IMR-90 (cell line): ENCODE data around the gene P2RX5. TPM values are rescaled to one million over a fixed set of nuclear protein-coding genes. Genes with fewer than 3 reads are reported as not detected.
A peak's percentile ranks its signal among the peaks of the same experiment; 100 is the strongest.

Source experiments
- ATAC-seq: fragments of 200-7000 bp; cut with Tn5 transposase; 2 replicates; pipeline ENCODE4 v1.9.1; 2020; ENCODE audit warnings: low read depth, mild to moderate bottlenecking, moderate library complexity
- BruUV-seq: library from RNA; stranded (reverse); fragments of 400-500 nt; replicated peaks from 2 replicates; lab custom pipeline; 2021; lab: Mats Ljungman, UMichigan
- CTCF ChIA-PET: fragments of 300-600 bp; formaldehyde crosslinking; extraction: SDS; loops from one replicate; lab custom pipeline; 2021; ENCODE audit warnings: antibody characterized with exemption; lab: Yijun Ruan, JAX
- POLR2A ChIA-PET: fragments of 300-600 bp; sonication (Branson Sonifier 250); formaldehyde crosslinking; loops from one replicate; lab custom pipeline; 2022; ENCODE audit warnings: antibody characterized with exemption; ENCODE audit not compliant: unreplicated experiment; lab: Charles Lee
- DNase-seq: peaks from one replicate; pipeline ENCODE4 v3.0.0; 2013
- H2AFZ ChIP-seq: replicated peaks from 2 replicates; pipeline ENCODE3; 2013; ENCODE audit warnings: low read length, mild to moderate bottlenecking; ENCODE audit not compliant: poor library complexity
- H2AK5ac ChIP-seq: 2 replicates; pipeline ENCODE4 v1.6.1; 2013; ENCODE audit warnings: low read depth, low read length, inconsistent platforms
- H2AK9ac ChIP-seq: replicated peaks from 2 replicates; pipeline ENCODE3; 2013; ENCODE audit warnings: mild to moderate bottlenecking, low read depth, low read length, moderate library complexity; ENCODE audit not compliant: poor library complexity
- H2BK120ac ChIP-seq: 2 replicates; pipeline ENCODE4 v1.6.1; 2013; ENCODE audit warnings: low read depth, low read length, inconsistent platforms
- H2BK15ac ChIP-seq: 3 replicates; pipeline ENCODE4 v1.6.1; 2013; ENCODE audit warnings: low read depth, low read length, inconsistent platforms
- H2BK20ac ChIP-seq: 2 replicates; pipeline ENCODE4 v1.6.1; 2013; ENCODE audit warnings: low read depth, mild to moderate bottlenecking, inconsistent platforms, low read length, moderate library complexity
- H2BK5ac ChIP-seq: 2 replicates; pipeline ENCODE4 v1.6.1; 2013; ENCODE audit warnings: mild to moderate bottlenecking, low read depth, low read length, inconsistent platforms; ENCODE audit not compliant: poor library complexity, severe bottlenecking
- H3K14ac ChIP-seq: replicated peaks from 2 replicates; pipeline ENCODE4 v1.6.1; 2013; ENCODE audit warnings: low read depth, low read length, inconsistent platforms
- H3K18ac ChIP-seq: 2 replicates; pipeline ENCODE4 v1.6.1; 2013; ENCODE audit warnings: low read depth, low read length, control low read depth
- H3K23ac ChIP-seq: 2 replicates; pipeline ENCODE4 v1.6.1; 2013; ENCODE audit warnings: low read depth, low read length, inconsistent platforms
- H3K27ac ChIP-seq: 2 replicates; pipeline ENCODE4 v1.5.1; 2013; ENCODE audit warnings: mild to moderate bottlenecking, control low read depth, low read length; ENCODE audit not compliant: insufficient read depth
- H3K27me3 ChIP-seq: 2 replicates; pipeline ENCODE4 v1.6.1; 2013; ENCODE audit warnings: low read length; ENCODE audit not compliant: control insufficient read depth, insufficient read depth
- H3K36me3 ChIP-seq: 2 replicates; pipeline ENCODE4 v1.6.1; 2013; ENCODE audit warnings: low read length, mixed read lengths; ENCODE audit not compliant: control insufficient read depth, insufficient read depth
- H3K4ac ChIP-seq: 2 replicates; pipeline ENCODE4 v1.6.1; 2013; ENCODE audit warnings: low read depth, low read length, inconsistent platforms
- H3K4me1 ChIP-seq: 2 replicates; pipeline ENCODE4 v1.6.1; 2013; ENCODE audit warnings: low read length, mixed read lengths; ENCODE audit not compliant: control insufficient read depth, insufficient read depth
- H3K4me2 ChIP-seq: 2 replicates; pipeline ENCODE4 v1.6.1; 2013; ENCODE audit warnings: low read depth, mild to moderate bottlenecking, control low read depth, low read length, moderate library complexity
- H3K4me3 ChIP-seq: 2 replicates; pipeline ENCODE4 v1.5.1; 2013; ENCODE audit warnings: low read depth, mild to moderate bottlenecking, control low read depth, low read length, moderate library complexity; ENCODE audit not compliant: insufficient read depth
- H3K56ac ChIP-seq: 2 replicates; pipeline ENCODE4 v1.6.1; 2013; ENCODE audit warnings: low read length, inconsistent platforms; ENCODE audit not compliant: insufficient read depth; ENCODE audit errors: extremely low read depth
- H3K79me1 ChIP-seq, 2 experiments: 2 replicates each; pipeline ENCODE4 v1.6.1; 2013; ENCODE audit warnings: low read length in 2 of 2, inconsistent platforms in 1 of 2, low read depth in 1 of 2
- H3K9ac ChIP-seq: 2 replicates; pipeline ENCODE4 v1.6.1; 2013; ENCODE audit warnings: low read depth, low read length, control low read depth
- H3K9me1 ChIP-seq: 2 replicates; pipeline ENCODE4 v1.6.1; 2013; ENCODE audit warnings: low read length, inconsistent platforms; ENCODE audit not compliant: insufficient read depth
- H3K9me3 ChIP-seq: 2 replicates; pipeline ENCODE4 v1.6.1; 2013; ENCODE audit warnings: low read length; ENCODE audit not compliant: control insufficient read depth, insufficient read depth
- H4K20me1 ChIP-seq: 2 replicates; pipeline ENCODE4 v1.6.1; 2013; ENCODE audit warnings: low read length, inconsistent platforms; ENCODE audit not compliant: insufficient read depth
- H4K5ac ChIP-seq: 2 replicates; pipeline ENCODE4 v1.6.1; 2013; ENCODE audit warnings: mild to moderate bottlenecking, low read depth, low read length, control low read depth
- H4K8ac ChIP-seq, 2 experiments: 2 replicates each; pipeline ENCODE4 v1.6.1; 2013; ENCODE audit warnings: low read depth in 2 of 2, low read length in 2 of 2, control low read depth in 1 of 2, inconsistent platforms in 1 of 2
- H4K91ac ChIP-seq: 2 replicates; pipeline ENCODE4 v1.6.1; 2013; ENCODE audit warnings: low read depth, low read length, inconsistent platforms; ENCODE audit not compliant: insufficient read depth
- BHLHE40 ChIP-seq: fragments of 150-350 bp; IDR thresholded peaks from 2 replicates; pipeline ENCODE4 v1.6.1; 2016; ENCODE audit warnings: mild to moderate bottlenecking, low read depth, low read length
- CEBPB ChIP-seq: IDR thresholded peaks from 2 replicates; pipeline ENCODE4 v1.6.1; 2012; ENCODE audit warnings: low read depth, low read length, improper control_type of control experiment
- CHD1 ChIP-seq: IDR thresholded peaks from 2 replicates; pipeline ENCODE4 v1.6.1; 2012; ENCODE audit warnings: low read depth, low read length, improper control_type of control experiment
- CTCF ChIP-seq: conservative IDR thresholded peaks from 2 replicates; pipeline ENCODE4 v1.5.1; 2012; ENCODE audit warnings: mild to moderate bottlenecking, low read depth, low read length, improper control_type of control experiment
- ELK1 ChIP-seq: fragments of 150-350 bp; IDR thresholded peaks from 2 replicates; pipeline ENCODE4 v1.6.1; 2016; ENCODE audit warnings: low read depth, mild to moderate bottlenecking, low read length, moderate library complexity, borderline replicate concordance
- FOS ChIP-seq: fragments of 150-350 bp; IDR thresholded peaks from 2 replicates; pipeline ENCODE4 v1.6.1; 2016; ENCODE audit warnings: low read depth, low read length
- MAFK ChIP-seq: IDR thresholded peaks from 2 replicates; pipeline ENCODE4 v1.6.1; 2012; ENCODE audit warnings: low read depth, low read length, improper control_type of control experiment
- MAZ ChIP-seq: IDR thresholded peaks from 2 replicates; pipeline ENCODE4 v1.6.1; 2012; ENCODE audit warnings: low read depth, mild to moderate bottlenecking, low read length, improper control_type of control experiment, moderate library complexity, borderline replicate concordance
- MXI1 ChIP-seq: IDR thresholded peaks from 2 replicates; pipeline ENCODE4 v1.6.1; 2012; ENCODE audit warnings: low read depth, mild to moderate bottlenecking, low read length, moderate library complexity, borderline replicate concordance
- NFE2L2 ChIP-seq: fragments of 150-350 bp; IDR thresholded peaks from 2 replicates; pipeline ENCODE4 v1.6.1; 2016; ENCODE audit warnings: low read depth, mild to moderate bottlenecking, low read length
- POLR2A ChIP-seq: IDR thresholded peaks from 2 replicates; pipeline ENCODE4 v1.6.1; 2012; ENCODE audit warnings: mild to moderate bottlenecking, low read depth, low read length
- RAD21 ChIP-seq: IDR thresholded peaks from 2 replicates; pipeline ENCODE4 v1.6.1; 2012; ENCODE audit warnings: low read length, improper control_type of control experiment
- RCOR1 ChIP-seq: IDR thresholded peaks from 2 replicates; pipeline ENCODE4 v1.6.1; 2012; ENCODE audit warnings: mild to moderate bottlenecking, low read length, improper control_type of control experiment; ENCODE audit not compliant: insufficient replicate concordance
- RFX5 ChIP-seq: IDR thresholded peaks from 2 replicates; pipeline ENCODE4 v1.8.0; 2012; ENCODE audit warnings: low read depth, mild to moderate bottlenecking, low read length, moderate library complexity
- SMC3 ChIP-seq: fragments of 150-350 bp; IDR thresholded peaks from 2 replicates; pipeline ENCODE4 v1.6.1; 2016; ENCODE audit warnings: low read depth, mild to moderate bottlenecking, antibody characterized with exemption, low read length, moderate library complexity
- USF2 ChIP-seq: fragments of 150-350 bp; IDR thresholded peaks from 2 replicates; pipeline ENCODE4 v1.6.1; 2017; ENCODE audit warnings: mild to moderate bottlenecking, antibody characterized with exemption, low read length, low read depth
- whole genome bisulfite sequencing, 2 experiments: methylation state at CpG; one replicate each; pipeline versions ENCODE4 v1.1.5 to v1.1.7; 2013; ENCODE audit warnings: missing lambda C conversion rate in 2 of 2; ENCODE audit not compliant: insufficient read length in 1 of 2; ENCODE audit errors: extremely low coverage in 2 of 2; 5-methylcytosine and 5-hydroxymethylcytosine counted together
- dilution Hi-C: fragments of 300-500 bp; cut with HindIII; formaldehyde crosslinking; loops from one replicate; pipeline ENCODE4 v1.14.3; 2018; ENCODE audit warnings: low sequenced_read_pairs; ENCODE audit not compliant: unreplicated experiment
- in situ Hi-C: fragments of 300-500 bp; cut with MboI; formaldehyde crosslinking; loops from 3 replicates; pipeline ENCODE4 v1.14.3; 2019; ENCODE audit warnings: low sequenced_read_pairs, inconsistent platforms, mixed read lengths
- intact Hi-C: fragments of 100-400 bp; cut with micrococcal nuclease; formaldehyde crosslinking; loops from 2 replicates; pipeline ENCODE4 v1.10.0; 2022
- polyA plus RNA-seq, 3 experiments: library from polyadenylated mRNA; depleted of rRNA; stranded (reverse); fragments of >200 nt; gene quantifications; 2 replicates each; pipeline ENCODE4 v1.2.3, GENCODE V29; 2012; ENCODE audit warnings: low replicate concordance in 1 of 3
- total RNA-seq: library from RNA; depleted of rRNA; stranded (reverse); fragments of >200 nt; gene quantifications from 2 replicates; pipeline ENCODE4 v1.2.3, GENCODE V29; 2012

P2RX5 gene
- total and polyA plus RNA-seq, 2 of the 4 experiments (the other 2 are of a cell fraction), result 1.8 to 3.7 TPM

- H3K79me1 ChIP-seq, result peaks cover 0 to 13% of the 10 kb centered on the region in 2 experiments; a peak in 2 of 4 replicates
- H3K4me1 ChIP-seq, result peaks cover 8% of the 10 kb centered on the region
- H3K9me1 ChIP-seq, result peaks cover 21% of the 10 kb centered on the region
- dilution Hi-C loops, result no loop called here
- no peak overlapping the region for H2BK15ac ChIP-seq
- H3K18ac ChIP-seq, result no peak overlapping the region
- H2AFZ ChIP-seq, result no peak overlapping the region
- no peak overlapping the region for H3K23ac ChIP-seq
- peak overlapping the region; percentile 42 for H2AK9ac ChIP-seq
- no peak overlapping the region for H4K8ac ChIP-seq
- no peak overlapping the region for H4K91ac ChIP-seq
- in situ Hi-C loops, result no loop called here
- no peak overlapping the region for H2BK5ac ChIP-seq
- no CpG with 5 or more reads among the region's 16 CpGs for WGBS, 2 experiments
- TF ChIP-seq RCOR1, result no peak
- TF ChIP-seq BHLHE40, result no peak
- no peak for TF ChIP-seq RAD21
- TF ChIP-seq SMC3, result no peak
- TF ChIP-seq FOS, result no peak
- no peak for TF ChIP-seq POLR2A
- TF ChIP-seq NFE2L2, result no peak
- no peak for TF ChIP-seq MAFK
- TF ChIP-seq CEBPB, result no peak
- no peak for TF ChIP-seq CHD1
- TF ChIP-seq MXI1, result no peak
- TF ChIP-seq MAZ, result no peak
- no peak for TF ChIP-seq CTCF
- no peak for TF ChIP-seq RFX5
- no peak for TF ChIP-seq ELK1
- TF ChIP-seq USF2, result no peak
- peak overlapping the region; percentile 24; the same call in 1 of the 2 replicates for H2AK5ac ChIP-seq
- H3K4me2 ChIP-seq, result no peak overlapping the region
- no TSS peak for BruUV-seq
- H4K20me1 ChIP-seq, result peaks cover 19% of the 10 kb centered on the region
- ChIA-PET CTCF (no interaction called here), POLR2A (no interaction called here)
- no peaks in the 10 kb centered on the region for H3K9me3 ChIP-seq
- H4K5ac ChIP-seq, result no peak overlapping the region
- H3K56ac ChIP-seq, result no peak overlapping the region
- peaks cover 11% of the 10 kb centered on the region; the same call in 1 of the 2 replicates for H3K36me3 ChIP-seq
- no peak overlapping the region for H3K27ac ChIP-seq
- H3K9ac ChIP-seq, result no peak overlapping the region
- H3K27me3 ChIP-seq, result no peaks in the 10 kb centered on the region
- ATAC-seq, result no peak
- no peak overlapping the region for H3K14ac ChIP-seq
- H3K4me3 ChIP-seq, result no peak overlapping the region
- no peak for DNase-seq
- no peak overlapping the region; the same call in 1 of the 2 replicates for H3K4ac ChIP-seq
- no peak overlapping the region for H2BK120ac ChIP-seq
- H2BK20ac ChIP-seq, result no peak overlapping the region
- intact Hi-C loops, result no loop called here
Observed at GRCh38 chr17:3656353-3656752, 39.6 kb downstream of the P2RX5 start.
